Uterus (tissue), 4 donors: Measurements from ENCODE around the gene IGFBP4. TPM values are rescaled to one million over a fixed set of nuclear protein-coding genes. Genes with fewer than 3 reads are reported as not detected.
"Not testable (repeated sequence)": the region's sequence is repeated elsewhere in the genome, so short reads cannot be mapped to it uniquely, and the experiment has no call there.

Experiments
- DNase-seq, 2 donors: peaks; one replicate each; pipeline ENCODE4 v3.0.0-alpha.2; 2019 to 2020
- H3K27ac ChIP-seq, 2 donors: fragments of 200-600 bp; sonication (generic); 1 replicate in 1 of 2; 2 replicates in 1 of 2; pipeline ENCODE4 v1.5.1; 2016 to 2018
- H3K27me3 ChIP-seq, 2 donors: fragments of 200-600 bp; sonication (generic); one replicate each; pipeline ENCODE4 v1.5.1; 2018 to 2019; ENCODE audit warnings: control low read depth in 1 of 2
- H3K36me3 ChIP-seq, 2 donors: fragments of 200-600 bp; sonication (generic); one replicate each; pipeline ENCODE4 v1.5.1; 2019; ENCODE audit warnings: control low read depth in 1 of 2
- H3K4me1 ChIP-seq, 2 donors: fragments of 200-600 bp; sonication (generic); one replicate each; pipeline ENCODE4 v1.5.1; 2018 to 2019; ENCODE audit warnings: control low read depth in 1 of 2
- H3K4me3 ChIP-seq, 2 donors: fragments of 200-600 bp; sonication (generic); 1 replicate in 1 of 2; 2 replicates in 1 of 2; pipeline ENCODE4 v1.5.1; 2018 to 2019; ENCODE audit warnings: mild to moderate bottlenecking in 1 of 2
- H3K9me3 ChIP-seq, 2 donors: fragments of 200-600 bp; sonication (generic); one replicate each; pipeline ENCODE4 v1.5.1; 2019; ENCODE audit warnings: control low read depth in 1 of 2
- CTCF ChIP-seq, 4 experiments: fragments of 200-600 bp in 2 of 4; fragments of 450-650 bp in 2 of 4; sonication (generic) in 2 of 4; IDR thresholded peaks; one replicate each; pipeline ENCODE4 v1.5.1; 2016 to 2019; ENCODE audit warnings: antibody characterized with exemption in 4 of 4, mild to moderate bottlenecking in 2 of 4, moderate library complexity in 1 of 4
- POLR2A ChIP-seq, 2 donors: fragments of 450-650 bp; IDR thresholded peaks; one replicate each; pipeline ENCODE4 v1.6.1; 2016; ENCODE audit warnings: antibody characterized with exemption in 2 of 2, mild to moderate bottlenecking in 1 of 2, moderate library complexity in 1 of 2
- intact Hi-C: fragments of 100-400 bp; cut with DNase I; formaldehyde crosslinking; loops from one replicate; pipeline ENCODE4 v1.15.1; 2023; ENCODE audit warnings: low total_unique reads
- total RNA-seq, 4 donors: library from RNA; depleted of rRNA in 3 of 4; stranded (reverse); fragments of >200 nt in 3 of 4; gene quantifications; one replicate each; pipeline versions ENCODE4 v1.1.0 to v1.2.4, GENCODE V29; 2014 to 2023
- donor health status: DM: yes; HTN: yes; CAD: no.

The IGFBP4 gene
- total RNA-seq: 1,000 to 10,000 TPM in 1 of 4 donors, 100 to 1,000 TPM in 3; 331 to 1,351 (median 418) TPM

GRCh38 chr17:40443196-40443987 lies at the start of gene IGFBP4:
Gene IGFBP4 (plus strand): TSS chr17:40443450. CDS start chr17:40443736, 286 bp downstream.
- Histone ChIP-seq H3K4me3 (peak within 1 kb of the TSS; percentile 56 to 87), H3K27ac (peak within 1 kb of the TSS; percentile 94 to 97), H3K27me3 (no peaks in the 10 kb centered on the region), H3K36me3 (no peaks in the 10 kb centered on the region), H3K9me3 (no peaks in the 10 kb centered on the region), H3K4me1 (peaks cover 0 to 11% of the 10 kb centered on the region in 2 donors)
- peak; percentile 88 to 91 for DNase-seq
- intact Hi-C loops: loop anchor here (5.0 kb wide), 2 partner anchors 34 to 89 kb away; no protein-coding TSS in a partner anchor
- TF ChIP-seq CTCF (IDR thresholded peaks at IDR 0.05) (peak; percentile 22 to 42 (median 28)), POLR2A (IDR thresholded peaks at IDR 0.05) (peak; percentile 65 to 98)

GRCh38 chr17:40399185-40399584 lies 44.1 kb upstream of the IGFBP4 start:
- no peak for DNase-seq
- Histone ChIP-seq H3K4me3 (no peak overlapping the region), H3K9me3 (no peaks in the 10 kb centered on the region), H3K27ac (no peak overlapping the region), H3K27me3 (no peaks in the 10 kb centered on the region), H3K4me1 (no peaks in the 10 kb centered on the region), H3K36me3 (no peaks in the 10 kb centered on the region)
- intact Hi-C loops: loop anchor here (10.0 kb wide), 1 partner anchor 126 kb away; no protein-coding TSS in a partner anchor
- TF ChIP-seq POLR2A (IDR thresholded peaks at IDR 0.05) (no peak), CTCF (IDR thresholded peaks at IDR 0.05) (peak; percentile 46 to 66 (median 56))

GRCh38 chr17:40402668-40403067 lies 40.6 kb upstream of the IGFBP4 start:
- TF ChIP-seq CTCF (IDR thresholded peaks at IDR 0.05) (no peak), POLR2A (IDR thresholded peaks at IDR 0.05) (no peak)
- no peak overlapping the region for H3K4me3 ChIP-seq
- H3K27ac ChIP-seq: no peak overlapping the region
- H3K4me1 ChIP-seq: no peaks in the 10 kb centered on the region
- H3K27me3 ChIP-seq: no peaks in the 10 kb centered on the region
- H3K36me3 ChIP-seq: no peaks in the 10 kb centered on the region
- H3K9me3 ChIP-seq: no peaks in the 10 kb centered on the region
- intact Hi-C loops: no loop called here
- DNase-seq: no peak

- Histone ChIP-seq H3K9me3 (no peaks in the 10 kb centered on the region), H3K4me3 (no peak overlapping the region), H3K27me3 (no peaks in the 10 kb centered on the region), H3K36me3 (no peaks in the 10 kb centered on the region), H3K27ac (no peak overlapping the region), H3K4me1 (no peaks in the 10 kb centered on the region)
- DNase-seq: no peak
- intact Hi-C loops: no loop called here
- TF ChIP-seq CTCF (IDR thresholded peaks at IDR 0.05): no peak
Measured at GRCh38 chr17:40404003-40404402, 39.2 kb upstream of the IGFBP4 start.

GRCh38 chr17:40407460-40407859 lies 35.8 kb upstream of the IGFBP4 start:
- H3K4me1 ChIP-seq: no peaks in the 10 kb centered on the region
- no peak overlapping the region for H3K27ac ChIP-seq
- TF ChIP-seq POLR2A (IDR thresholded peaks at IDR 0.05): no peak
- no peak for TF ChIP-seq CTCF (IDR thresholded peaks at IDR 0.05)
- H3K27me3 ChIP-seq: no peaks in the 10 kb centered on the region
- no peak for DNase-seq
- H3K4me3 ChIP-seq: no peak overlapping the region
- no peaks in the 10 kb centered on the region for H3K9me3 ChIP-seq
- H3K36me3 ChIP-seq: no peaks in the 10 kb centered on the region
- intact Hi-C loops: no loop called here

- DNase-seq, H3K4me1 ChIP-seq, H3K4me3 ChIP-seq, H3K36me3 ChIP-seq, H3K9me3 ChIP-seq, H3K27ac ChIP-seq, H3K27me3 ChIP-seq, intact Hi-C loops: not testable (repeated sequence)
Measured at GRCh38 chr17:40409540-40409939, 33.7 kb upstream of the IGFBP4 start.
